ENCODE data around the gene CD80. TPM values are rescaled to one million over a fixed set of nuclear protein-coding genes. Genes with fewer than 3 reads are reported as not detected.

The CD80 gene
- total RNA-seq, 3 donors from 2014 or later (not counting 1 experiment from before 2014, with no cell fraction given), result 0.40 to 1.1 TPM; not detected in 1

DNA sequence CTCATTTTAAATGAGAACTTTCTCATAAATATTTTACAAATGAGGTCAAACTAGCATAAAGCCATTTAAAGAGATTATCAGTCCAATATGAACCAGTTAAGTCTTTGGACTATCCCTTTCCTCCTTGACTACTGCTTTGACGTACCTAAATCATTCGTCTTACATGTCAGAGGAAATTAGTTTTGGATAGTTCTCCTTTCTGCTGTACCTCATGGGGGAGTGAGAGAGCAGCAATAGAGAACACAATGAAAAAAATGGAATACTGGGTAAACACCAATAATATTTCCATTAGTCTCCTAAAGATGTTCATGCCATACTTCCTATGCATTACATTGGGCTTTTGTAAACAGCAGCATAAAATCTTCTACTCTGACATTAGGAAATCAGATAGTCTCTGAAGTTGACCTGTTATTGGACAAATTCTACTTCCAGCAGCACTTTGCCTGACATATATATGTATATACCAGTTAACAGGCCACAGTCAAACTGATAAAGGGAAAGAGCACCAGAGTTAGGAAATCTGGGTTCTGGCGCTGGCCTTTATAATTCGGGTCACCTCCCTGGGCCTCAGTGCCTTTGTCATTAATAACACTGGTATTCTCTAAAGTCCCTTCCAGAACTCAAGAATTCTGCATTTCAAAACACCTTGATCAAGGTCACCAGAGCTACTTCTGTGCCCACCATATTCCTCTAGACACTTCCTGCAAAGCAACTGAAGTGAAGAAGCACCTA lies 34.3 kb downstream of the CD80 start:
- 94% methylated on average over 2 of the region's 4 CpGs for WGBS (ENCODE audit: insufficient coverage)
- Histone ChIP-seq H3K9me3 (ENCODE audit: control insufficient read depth, insufficient read depth, low read length) (no peaks in the 10 kb centered on the region), H3K36me3 (ENCODE audit: control insufficient read depth, insufficient read depth, low read length) (peaks cover 47% of the 10 kb centered on the region), H3K4me1 (ENCODE audit: control insufficient read depth, insufficient read depth, low read length) (no peaks in the 10 kb centered on the region), H3K27ac (ENCODE audit: low read length) (no peak overlapping the region), H3K27me3 (ENCODE audit: control insufficient read depth, insufficient read depth, low read length) (no peaks in the 10 kb centered on the region), H3K4me3 (ENCODE audit: low read length) (no peak overlapping the region)
- H3K9me3 Mint-ChIP-seq, result no peaks in the 10 kb centered on the region
- no peaks in the 10 kb centered on the region for H3K27me3 Mint-ChIP-seq (ENCODE audit: low read depth in 2 of 2)
- peaks cover 23% of the 10 kb centered on the region for H3K36me3 Mint-ChIP-seq
- no peak overlapping the region for H3K4me3 Mint-ChIP-seq
- TF ChIP-seq, protein P1, sequence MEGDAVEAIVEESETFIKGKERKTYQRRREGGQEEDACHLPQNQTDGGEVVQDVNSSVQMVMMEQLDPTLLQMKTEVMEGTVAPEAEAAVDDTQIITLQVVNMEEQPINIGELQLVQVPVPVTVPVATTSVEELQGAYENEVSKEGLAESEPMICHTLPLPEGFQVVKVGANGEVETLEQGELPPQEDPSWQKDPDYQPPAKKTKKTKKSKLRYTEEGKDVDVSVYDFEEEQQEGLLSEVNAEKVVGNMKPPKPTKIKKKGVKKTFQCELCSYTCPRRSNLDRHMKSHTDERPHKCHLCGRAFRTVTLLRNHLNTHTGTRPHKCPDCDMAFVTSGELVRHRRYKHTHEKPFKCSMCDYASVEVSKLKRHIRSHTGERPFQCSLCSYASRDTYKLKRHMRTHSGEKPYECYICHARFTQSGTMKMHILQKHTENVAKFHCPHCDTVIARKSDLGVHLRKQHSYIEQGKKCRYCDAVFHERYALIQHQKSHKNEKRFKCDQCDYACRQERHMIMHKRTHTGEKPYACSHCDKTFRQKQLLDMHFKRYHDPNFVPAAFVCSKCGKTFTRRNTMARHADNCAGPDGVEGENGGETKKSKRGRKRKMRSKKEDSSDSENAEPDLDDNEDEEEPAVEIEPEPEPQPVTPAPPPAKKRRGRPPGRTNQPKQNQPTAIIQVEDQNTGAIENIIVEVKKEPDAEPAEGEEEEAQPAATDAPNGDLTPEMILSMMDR (IDR thresholded peaks at IDR 0.05), result no peak
- no peak overlapping the region for H3K27ac Mint-ChIP-seq
- no peaks in the 10 kb centered on the region for H3K4me1 Mint-ChIP-seq
- intact Hi-C loops (cut with micrococcal nuclease), result no loop called here
- DNase-seq (no peak), ATAC-seq (no peak)

DNA sequence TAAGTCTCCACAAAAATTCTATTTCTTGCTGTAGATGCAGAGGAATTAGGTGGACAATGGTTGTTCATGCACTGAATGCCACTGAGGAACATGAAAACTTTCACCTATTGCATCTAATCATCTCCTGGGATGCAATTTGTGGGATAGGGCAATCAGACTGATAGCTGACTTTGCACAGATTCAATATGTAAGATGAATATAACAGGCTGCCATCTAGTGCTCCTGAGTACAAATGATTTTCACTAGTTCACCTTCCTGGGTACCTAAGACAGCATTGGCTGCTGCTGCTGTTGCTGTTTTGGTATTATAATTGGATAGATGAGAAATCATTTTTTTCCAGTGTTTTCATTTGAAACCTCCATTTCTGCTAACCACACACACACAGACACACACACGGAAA lies 41.4 kb downstream of the CD80 start:
- Histone ChIP-seq H3K36me3 (ENCODE audit: control insufficient read depth, insufficient read depth, low read length) (peaks cover 79% of the 10 kb centered on the region), H3K4me3 (ENCODE audit: low read length) (no peak overlapping the region), H3K27ac (ENCODE audit: low read length) (no peak overlapping the region), H3K9me3 (ENCODE audit: control insufficient read depth, insufficient read depth, low read length) (no peaks in the 10 kb centered on the region), H3K4me1 (ENCODE audit: control insufficient read depth, insufficient read depth, low read length) (no peaks in the 10 kb centered on the region), H3K27me3 (ENCODE audit: control insufficient read depth, insufficient read depth, low read length) (no peaks in the 10 kb centered on the region)
- Mint-ChIP-seq H3K9me3 (no peaks in the 10 kb centered on the region), H3K36me3 (peaks cover 42% of the 10 kb centered on the region), H3K4me1 (no peaks in the 10 kb centered on the region), H3K4me3 (no peak overlapping the region), H3K27ac (no peak overlapping the region), H3K27me3 (ENCODE audit: low read depth in 2 of 2) (no peaks in the 10 kb centered on the region)
- ATAC-seq (no peak), DNase-seq (no peak)
- TF ChIP-seq, protein P1 (IDR thresholded peaks at IDR 0.05), result no peak
- WGBS (ENCODE audit: insufficient coverage), result 100% methylated on average over 1 of the region's 1 CpG
- intact Hi-C loops (cut with micrococcal nuclease), result no loop called here

DNA sequence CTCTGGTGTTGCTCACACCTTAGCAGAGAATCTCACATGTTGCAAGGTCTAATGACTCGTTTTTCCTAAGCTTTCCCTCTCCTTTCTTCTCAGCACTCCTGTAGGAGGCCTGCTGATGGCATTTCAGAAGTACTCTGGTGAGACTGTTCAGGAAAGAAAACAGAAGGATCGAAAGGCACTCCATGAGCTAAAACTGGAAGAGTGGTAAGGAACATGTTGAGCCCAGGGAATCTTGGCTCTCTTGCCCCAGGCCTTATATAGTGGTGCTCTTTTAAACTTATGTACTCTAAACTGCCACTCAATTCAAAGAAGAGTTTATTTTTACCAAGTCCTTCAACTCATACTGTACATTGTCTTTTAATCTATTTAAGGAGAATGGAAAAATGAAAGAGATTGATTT lies 42.3 kb downstream of the CD80 start:
- Histone ChIP-seq H3K9me3 (ENCODE audit: control insufficient read depth, insufficient read depth, low read length) (no peaks in the 10 kb centered on the region), H3K27ac (ENCODE audit: low read length) (no peak overlapping the region), H3K27me3 (ENCODE audit: control insufficient read depth, insufficient read depth, low read length) (no peaks in the 10 kb centered on the region), H3K36me3 (ENCODE audit: control insufficient read depth, insufficient read depth, low read length) (peaks cover 77% of the 10 kb centered on the region), H3K4me1 (ENCODE audit: control insufficient read depth, insufficient read depth, low read length) (no peaks in the 10 kb centered on the region), H3K4me3 (ENCODE audit: low read length) (no peak overlapping the region)
- Mint-ChIP-seq H3K36me3 (peaks cover 40% of the 10 kb centered on the region), H3K4me3 (no peak overlapping the region), H3K9me3 (no peaks in the 10 kb centered on the region), H3K27me3 (ENCODE audit: low read depth in 2 of 2) (no peaks in the 10 kb centered on the region), H3K4me1 (no peaks in the 10 kb centered on the region), H3K27ac (no peak overlapping the region)
- no peak for ATAC-seq
- WGBS (ENCODE audit: insufficient coverage), result 88% methylated on average over 2 of the region's 2 CpGs
- no peak for DNase-seq
- TF ChIP-seq, protein P1 (IDR thresholded peaks at IDR 0.05), result no peak
- intact Hi-C loops (cut with micrococcal nuclease), result no loop called here

- Histone ChIP-seq H3K4me3 (ENCODE audit: low read length) (no peak overlapping the region), H3K9me3 (ENCODE audit: control insufficient read depth, insufficient read depth, low read length) (no peaks in the 10 kb centered on the region), H3K4me1 (ENCODE audit: control insufficient read depth, insufficient read depth, low read length) (no peaks in the 10 kb centered on the region), H3K27me3 (ENCODE audit: control insufficient read depth, insufficient read depth, low read length) (no peaks in the 10 kb centered on the region), H3K36me3 (ENCODE audit: control insufficient read depth, insufficient read depth, low read length) (peaks cover 63% of the 10 kb centered on the region), H3K27ac (ENCODE audit: low read length) (no peak overlapping the region)
- intact Hi-C loops (cut with micrococcal nuclease), result no loop called here
- Mint-ChIP-seq H3K27ac (no peak overlapping the region), H3K4me3 (no peak overlapping the region), H3K36me3 (peaks cover 24% of the 10 kb centered on the region), H3K27me3 (ENCODE audit: low read depth in 2 of 2) (no peaks in the 10 kb centered on the region), H3K4me1 (no peaks in the 10 kb centered on the region), H3K9me3 (no peaks in the 10 kb centered on the region)
- TF ChIP-seq, protein P1 (IDR thresholded peaks at IDR 0.05), result no peak
- DNase-seq (no peak), ATAC-seq (no peak)
- WGBS (ENCODE audit: insufficient coverage), result 100% methylated on average over 2 of the region's 2 CpGs
Measured at GRCh38 chr3:119514637-119515036, 44.8 kb downstream of the CD80 start.
